Measurements from ENCODE around the gene DCUN1D2.

- TF ChIP-seq, protein P1, sequence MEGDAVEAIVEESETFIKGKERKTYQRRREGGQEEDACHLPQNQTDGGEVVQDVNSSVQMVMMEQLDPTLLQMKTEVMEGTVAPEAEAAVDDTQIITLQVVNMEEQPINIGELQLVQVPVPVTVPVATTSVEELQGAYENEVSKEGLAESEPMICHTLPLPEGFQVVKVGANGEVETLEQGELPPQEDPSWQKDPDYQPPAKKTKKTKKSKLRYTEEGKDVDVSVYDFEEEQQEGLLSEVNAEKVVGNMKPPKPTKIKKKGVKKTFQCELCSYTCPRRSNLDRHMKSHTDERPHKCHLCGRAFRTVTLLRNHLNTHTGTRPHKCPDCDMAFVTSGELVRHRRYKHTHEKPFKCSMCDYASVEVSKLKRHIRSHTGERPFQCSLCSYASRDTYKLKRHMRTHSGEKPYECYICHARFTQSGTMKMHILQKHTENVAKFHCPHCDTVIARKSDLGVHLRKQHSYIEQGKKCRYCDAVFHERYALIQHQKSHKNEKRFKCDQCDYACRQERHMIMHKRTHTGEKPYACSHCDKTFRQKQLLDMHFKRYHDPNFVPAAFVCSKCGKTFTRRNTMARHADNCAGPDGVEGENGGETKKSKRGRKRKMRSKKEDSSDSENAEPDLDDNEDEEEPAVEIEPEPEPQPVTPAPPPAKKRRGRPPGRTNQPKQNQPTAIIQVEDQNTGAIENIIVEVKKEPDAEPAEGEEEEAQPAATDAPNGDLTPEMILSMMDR (IDR thresholded peaks at IDR 0.05), result no peak
- no peak for TF ChIP-seq POLR2A (IDR thresholded peaks at IDR 0.05)
- no peak for TF ChIP-seq EP300 (IDR thresholded peaks at IDR 0.05)
These were observed 62.0 kb downstream of the DCUN1D2 start for GRCh38 chr13:113428469-113428865.

All from ovary (tissue), 3 donors.